CD8-positive, alpha-beta memory T cell (primary cell): ENCODE results near the gene RAD51B. TPM values are rescaled to one million over a fixed set of nuclear protein-coding genes. Genes with fewer than 3 reads are reported as not detected.

Source experiments
- CTCF ChIA-PET: fragments of 350-600 bp; sonication (Branson Sonifier 250); formaldehyde crosslinking; loops from one replicate; lab custom pipeline; 2021; ENCODE audit warnings: antibody characterized with exemption; lab: Charles Lee
- POLR2A ChIA-PET: fragments of 350-600 bp; sonication (Branson Sonifier 250); formaldehyde crosslinking; loops from one replicate; lab custom pipeline; 2021; ENCODE audit warnings: antibody characterized with exemption; lab: Charles Lee
- DNase-seq, 5 donors: peaks; one replicate each; pipeline versions ENCODE4 v3.0.0 to v3.0.0-alpha.2; 2020 to 2022; ENCODE audit warnings: mixed read lengths in 1 of 5
- H3K27ac ChIP-seq: one replicate; pipeline ENCODE4 v1.7.0; 2013; ENCODE audit warnings: low read depth, mild to moderate bottlenecking, low read length, moderate library complexity
- H3K27me3 ChIP-seq: 2 replicates; pipeline ENCODE4 v1.7.0; 2013; ENCODE audit warnings: low read length, mild to moderate bottlenecking; ENCODE audit not compliant: insufficient read depth, poor library complexity, severe bottlenecking
- H3K36me3 ChIP-seq: 2 replicates; pipeline ENCODE4 v1.7.0; 2013; ENCODE audit warnings: mild to moderate bottlenecking, low read length, moderate library complexity; ENCODE audit not compliant: insufficient read depth
- H3K4me1 ChIP-seq: 2 replicates; pipeline ENCODE4 v1.7.0; 2013; ENCODE audit warnings: mild to moderate bottlenecking, low read length, moderate library complexity; ENCODE audit not compliant: insufficient read depth
- H3K4me3 ChIP-seq: 2 replicates; pipeline ENCODE4 v1.7.0; 2013; ENCODE audit warnings: mild to moderate bottlenecking, low read length
- H3K9me3 ChIP-seq: 2 replicates; pipeline ENCODE4 v1.7.0; 2013; ENCODE audit warnings: mild to moderate bottlenecking, low read length
- H3K27ac Mint-ChIP-seq, 8 donors: one replicate each; pipeline ENCODE4 v1.8.0; 2020 to 2021; ENCODE audit warnings: mixed read lengths in 8 of 8, mild to moderate bottlenecking in 6 of 8, inconsistent platforms in 3 of 8, moderate library complexity in 3 of 8
- H3K27me3 Mint-ChIP-seq, 2 donors: one replicate each; pipeline ENCODE4 v1.8.0; 2020 to 2021; ENCODE audit warnings: mixed read lengths in 2 of 2, mild to moderate bottlenecking in 1 of 2, moderate library complexity in 1 of 2
- H3K36me3 Mint-ChIP-seq, 3 donors: one replicate each; pipeline ENCODE4 v1.8.0; 2020 to 2021; ENCODE audit warnings: mixed read lengths in 3 of 3, inconsistent platforms in 1 of 3, mild to moderate bottlenecking in 1 of 3
- H3K4me1 Mint-ChIP-seq, 3 donors: one replicate each; pipeline ENCODE4 v1.8.0; 2020 to 2021; ENCODE audit warnings: mixed read lengths in 3 of 3, inconsistent platforms in 1 of 3, mild to moderate bottlenecking in 1 of 3
- H3K4me3 Mint-ChIP-seq, 7 donors: one replicate each; pipeline ENCODE4 v1.8.0; 2020 to 2021; ENCODE audit warnings: mixed read lengths in 7 of 7, mild to moderate bottlenecking in 6 of 7, moderate library complexity in 4 of 7, inconsistent platforms in 2 of 7
- H3K9me3 Mint-ChIP-seq, 5 donors: one replicate each; pipeline ENCODE4 v1.8.0; 2020 to 2022; ENCODE audit warnings: mixed read lengths in 5 of 5, mild to moderate bottlenecking in 3 of 5, moderate library complexity in 2 of 5, inconsistent platforms in 1 of 5
- polyA plus RNA-seq: library from polyadenylated mRNA; unstranded; fragments of 300-500 nt; fragmentation: Illumina TruSeq; gene quantifications from one replicate; pipeline ENCODE4 v1.2.3, GENCODE V29; 2021
- total RNA-seq, 2 experiments: library from RNA; stranded (reverse); gene quantifications; one replicate each; pipeline ENCODE4 v1.2.3, GENCODE V29; 2021

The RAD51B gene
- total and polyA plus RNA-seq, 3 experiments from 2014 or later: 15.7 to 22.9 (median 17.4) TPM

DNA sequence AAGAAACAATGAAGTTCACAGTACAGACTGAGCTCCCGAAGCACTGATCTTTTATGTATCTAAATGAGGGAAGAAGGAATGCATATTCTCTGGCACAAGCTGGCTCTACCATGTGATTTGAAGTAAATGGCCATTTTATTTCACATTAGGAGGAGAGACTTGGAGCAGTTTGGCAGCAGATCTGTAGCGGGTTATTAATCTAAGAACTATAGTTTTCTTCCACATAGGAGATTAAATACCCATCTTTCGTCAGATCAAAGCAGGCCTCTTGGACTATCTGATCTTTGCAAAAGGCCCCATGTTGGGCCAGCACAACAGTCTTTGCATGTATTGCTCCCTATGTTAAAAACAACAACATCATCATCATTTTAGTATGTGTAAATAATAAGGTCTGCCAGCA, 495.5 kb downstream of the RAD51B start:
- H3K4me1 ChIP-seq: no peaks in the 10 kb centered on the region
- no peak overlapping the region for H3K27ac ChIP-seq

DNA sequence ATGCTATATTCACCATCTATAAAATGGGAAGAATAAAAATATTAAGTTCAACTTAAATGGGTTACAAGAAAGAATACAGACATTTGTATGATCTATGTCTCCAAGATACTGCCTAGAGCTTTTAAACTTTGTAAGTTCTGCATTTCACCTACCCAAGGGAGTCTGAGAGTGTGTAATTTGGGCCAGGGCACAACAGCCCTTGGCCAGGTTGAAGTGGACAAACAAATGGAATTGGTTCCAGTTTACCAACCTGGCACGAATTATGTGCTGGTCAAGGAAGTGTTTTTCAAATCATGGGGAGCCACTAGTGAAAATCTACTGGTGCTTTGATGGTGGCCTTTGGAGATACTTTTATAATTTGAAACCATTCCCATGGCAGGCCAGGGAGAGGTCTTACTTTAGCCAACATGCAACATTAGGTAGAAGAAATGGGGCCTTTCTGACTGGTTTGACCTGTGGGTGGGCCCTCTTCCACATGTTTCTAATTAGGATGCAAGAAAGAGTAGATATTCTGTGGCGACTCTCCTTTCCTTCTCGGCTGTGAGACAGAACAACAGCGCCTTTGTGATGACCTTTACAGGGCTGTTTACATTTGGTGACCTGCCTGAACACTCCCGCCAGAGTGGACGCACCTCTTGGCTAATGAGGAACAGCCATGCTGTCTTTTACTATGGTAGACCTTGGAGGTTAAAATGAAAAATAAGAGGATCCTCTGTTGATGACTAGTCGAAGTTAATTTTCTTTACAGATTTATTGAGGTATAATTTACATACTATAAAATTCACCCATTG, 496.7 kb downstream of the RAD51B start:
- DNase-seq: no peak
- Histone ChIP-seq H3K27me3 (no peaks in the 10 kb centered on the region), H3K27ac (no peak overlapping the region), H3K9me3 (no peaks in the 10 kb centered on the region), H3K36me3 (no peaks in the 10 kb centered on the region), H3K4me1 (no peaks in the 10 kb centered on the region), H3K4me3 (no peak overlapping the region)
- peaks cover 0 to 9% (median 5%) of the 10 kb centered on the region in 3 donors for H3K36me3 Mint-ChIP-seq
- no peaks in the 10 kb centered on the region for H3K9me3 Mint-ChIP-seq
- POLR2A ChIA-PET: no interaction called here
- peak overlapping the region in 1 of 8 donors; percentile 11 for H3K27ac Mint-ChIP-seq
- CTCF ChIA-PET: no interaction called here
- H3K4me1 Mint-ChIP-seq: peaks cover 3 to 16% (median 6%) of the 10 kb centered on the region in 3 donors
- H3K4me3 Mint-ChIP-seq: no peak overlapping the region
- H3K27me3 Mint-ChIP-seq: no peaks in the 10 kb centered on the region

More for the DNA sequence above, 495.5 kb downstream of the RAD51B start:
- Histone ChIP-seq H3K27me3 (no peaks in the 10 kb centered on the region), H3K4me3 (no peak overlapping the region), H3K36me3 (no peaks in the 10 kb centered on the region), H3K9me3 (no peaks in the 10 kb centered on the region)
- Mint-ChIP-seq H3K4me1 (peaks cover 1 to 25% (median 3%) of the 10 kb centered on the region in 3 donors), H3K27ac (peak overlapping the region in 1 of 8 donors; percentile 21), H3K36me3 (peaks cover 0 to 9% (median 5%) of the 10 kb centered on the region in 3 donors), H3K4me3 (no peak overlapping the region), H3K27me3 (no peaks in the 10 kb centered on the region), H3K9me3 (no peaks in the 10 kb centered on the region)
- CTCF ChIA-PET: no interaction called here
- no peak for DNase-seq
- POLR2A ChIA-PET: no interaction called here

DNA sequence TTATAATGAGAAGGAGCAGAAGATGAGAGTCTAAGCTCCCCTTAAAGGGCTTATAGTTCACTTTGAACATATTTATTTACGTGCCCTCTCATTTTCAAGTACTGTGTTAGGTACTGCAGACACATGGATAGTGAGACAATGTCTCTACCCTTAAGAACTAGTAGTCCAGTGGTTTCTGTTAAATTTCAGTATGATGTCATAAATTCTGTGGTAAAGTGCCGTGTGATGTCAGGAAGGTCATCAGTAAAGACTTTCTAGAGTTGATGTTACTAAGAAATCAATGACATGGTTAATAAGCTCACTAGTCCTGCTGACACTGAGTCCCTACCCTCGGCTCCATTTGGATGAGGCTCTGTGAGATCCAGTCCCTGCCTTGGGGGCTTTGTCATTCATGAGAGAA, 497.7 kb downstream of the RAD51B start:
- Mint-ChIP-seq H3K36me3 (peaks cover 0 to 9% (median 5%) of the 10 kb centered on the region in 3 donors), H3K9me3 (no peaks in the 10 kb centered on the region), H3K27me3 (no peaks in the 10 kb centered on the region), H3K4me1 (peaks cover 3 to 10% (median 6%) of the 10 kb centered on the region in 3 donors), H3K4me3 (no peak overlapping the region), H3K27ac (no peak overlapping the region)
- no peak overlapping the region for H3K27ac ChIP-seq
- CTCF ChIA-PET: no interaction called here
- no peak overlapping the region for H3K4me3 ChIP-seq
- no peaks in the 10 kb centered on the region for H3K9me3 ChIP-seq
- H3K36me3 ChIP-seq: no peaks in the 10 kb centered on the region
- H3K27me3 ChIP-seq: no peaks in the 10 kb centered on the region
- H3K4me1 ChIP-seq: no peaks in the 10 kb centered on the region
- POLR2A ChIA-PET: no interaction called here
- no peak for DNase-seq

DNA sequence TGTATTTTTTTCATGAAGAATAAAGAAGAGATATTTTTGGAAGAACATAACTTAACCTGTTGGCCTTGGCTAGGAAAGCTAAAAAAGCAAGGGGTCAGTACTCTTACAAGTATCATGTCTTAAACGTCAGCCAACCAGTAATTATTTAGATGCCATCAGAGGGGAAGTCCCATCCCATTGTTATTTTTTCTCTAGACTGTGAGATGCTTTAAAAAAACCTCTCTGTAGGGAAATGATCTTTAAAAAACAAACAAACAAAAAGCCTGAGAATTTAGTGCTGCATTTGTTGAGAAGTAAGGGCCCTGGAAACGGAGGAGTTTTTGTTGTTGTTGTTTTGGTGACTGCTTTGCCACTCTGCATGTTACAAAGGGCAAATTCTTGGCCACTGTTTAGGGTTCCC, 499.2 kb downstream of the RAD51B start:
- no peak overlapping the region for H3K4me3 ChIP-seq
- no peaks in the 10 kb centered on the region for H3K36me3 ChIP-seq
- peaks cover 0 to 7% (median 5%) of the 10 kb centered on the region in 3 donors for H3K36me3 Mint-ChIP-seq
- ChIA-PET CTCF (interaction anchor here (1.7 kb wide), 1 partner anchor 498 kb away, joined by 4 read pairs; no protein-coding TSS in a partner anchor), POLR2A (no interaction called here)
- H3K27me3 Mint-ChIP-seq: no peaks in the 10 kb centered on the region
- H3K9me3 Mint-ChIP-seq: no peaks in the 10 kb centered on the region
- peaks cover 0 to 5% (median 5%) of the 10 kb centered on the region in 3 donors for H3K4me1 Mint-ChIP-seq
- no peaks in the 10 kb centered on the region for H3K9me3 ChIP-seq
- no peaks in the 10 kb centered on the region for H3K4me1 ChIP-seq
- H3K4me3 Mint-ChIP-seq: no peak overlapping the region
- DNase-seq: no peak
- no peak overlapping the region for H3K27ac Mint-ChIP-seq
- no peak overlapping the region for H3K27ac ChIP-seq
- H3K27me3 ChIP-seq: no peaks in the 10 kb centered on the region

DNA sequence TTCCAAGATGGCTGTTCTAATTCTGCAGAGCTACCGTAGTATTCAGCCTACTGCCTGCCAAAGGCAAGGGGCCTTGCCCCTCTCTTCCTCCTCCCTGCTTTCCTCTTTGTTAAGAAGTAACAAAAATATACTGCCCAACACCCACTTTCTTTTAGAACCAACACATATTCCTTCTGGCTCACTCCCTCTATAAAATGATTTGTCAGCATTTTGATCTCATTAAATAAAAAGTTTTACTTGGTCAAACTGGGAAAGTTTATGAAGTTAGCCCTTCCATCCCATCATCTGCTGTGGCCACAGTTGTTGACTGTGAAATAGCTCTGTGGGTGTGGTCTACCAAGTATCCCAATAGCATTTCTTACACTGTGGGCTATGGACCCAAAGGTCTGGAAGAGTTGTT, 500.9 kb downstream of the RAD51B start:
- ChIA-PET CTCF (no interaction called here), POLR2A (no interaction called here)
- Mint-ChIP-seq H3K9me3 (no peaks in the 10 kb centered on the region), H3K27ac (no peak overlapping the region), H3K27me3 (no peaks in the 10 kb centered on the region), H3K4me1 (peaks cover 0 to 5% (median 0%) of the 10 kb centered on the region in 3 donors), H3K36me3 (peaks cover 0 to 4% (median 0%) of the 10 kb centered on the region in 3 donors), H3K4me3 (no peak overlapping the region)
- no peak for DNase-seq
- Histone ChIP-seq H3K4me3 (no peak overlapping the region), H3K27ac (no peak overlapping the region), H3K4me1 (no peaks in the 10 kb centered on the region), H3K27me3 (no peaks in the 10 kb centered on the region), H3K9me3 (no peaks in the 10 kb centered on the region), H3K36me3 (no peaks in the 10 kb centered on the region)

DNA sequence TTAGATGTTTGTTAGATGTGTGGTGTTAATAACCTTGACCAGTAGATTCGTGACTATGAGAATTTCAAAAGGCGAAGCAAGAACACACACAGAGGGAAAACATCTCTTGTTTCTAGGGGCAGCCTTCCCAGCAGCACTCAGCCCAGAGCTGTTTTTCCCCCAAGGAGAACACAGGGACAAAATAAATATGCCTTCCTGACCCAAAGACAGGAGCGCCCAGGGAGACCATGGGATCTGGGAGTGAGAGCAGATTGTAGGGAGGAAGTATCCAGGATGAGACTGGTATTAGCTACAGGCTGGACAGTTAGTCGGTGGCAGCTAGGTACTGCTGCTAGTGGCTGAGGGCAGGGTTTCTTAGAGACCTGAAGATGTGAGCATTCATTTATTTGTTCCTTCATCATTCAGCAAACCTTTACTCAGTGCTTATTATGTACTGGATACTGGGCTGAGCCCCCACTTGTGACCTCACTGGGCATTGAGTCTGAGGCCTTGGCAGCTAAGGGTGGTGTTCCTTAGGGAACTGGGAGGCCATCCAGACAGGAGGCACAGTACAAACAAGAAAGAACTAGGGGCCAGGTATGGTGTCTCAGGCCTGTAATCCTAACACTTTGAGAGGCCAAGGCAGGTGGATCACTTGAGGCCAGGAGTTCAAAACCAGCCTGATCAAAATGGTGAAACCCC, 503.5 kb downstream of the RAD51B start:
- Histone ChIP-seq H3K27me3 (no peaks in the 10 kb centered on the region), H3K27ac (no peak overlapping the region), H3K4me3 (no peak overlapping the region), H3K4me1 (no peaks in the 10 kb centered on the region), H3K36me3 (no peaks in the 10 kb centered on the region), H3K9me3 (no peaks in the 10 kb centered on the region)
- Mint-ChIP-seq H3K4me3 (no peak overlapping the region), H3K36me3 (peaks cover 0 to 5% (median 0%) of the 10 kb centered on the region in 3 donors), H3K27ac (peak overlapping the region in 1 of 8 donors; percentile 58), H3K9me3 (no peaks in the 10 kb centered on the region), H3K27me3 (no peaks in the 10 kb centered on the region), H3K4me1 (peaks cover 0 to 5% (median 0%) of the 10 kb centered on the region in 3 donors)
- no peak for DNase-seq
- ChIA-PET CTCF (no interaction called here), POLR2A (no interaction called here)

DNA sequence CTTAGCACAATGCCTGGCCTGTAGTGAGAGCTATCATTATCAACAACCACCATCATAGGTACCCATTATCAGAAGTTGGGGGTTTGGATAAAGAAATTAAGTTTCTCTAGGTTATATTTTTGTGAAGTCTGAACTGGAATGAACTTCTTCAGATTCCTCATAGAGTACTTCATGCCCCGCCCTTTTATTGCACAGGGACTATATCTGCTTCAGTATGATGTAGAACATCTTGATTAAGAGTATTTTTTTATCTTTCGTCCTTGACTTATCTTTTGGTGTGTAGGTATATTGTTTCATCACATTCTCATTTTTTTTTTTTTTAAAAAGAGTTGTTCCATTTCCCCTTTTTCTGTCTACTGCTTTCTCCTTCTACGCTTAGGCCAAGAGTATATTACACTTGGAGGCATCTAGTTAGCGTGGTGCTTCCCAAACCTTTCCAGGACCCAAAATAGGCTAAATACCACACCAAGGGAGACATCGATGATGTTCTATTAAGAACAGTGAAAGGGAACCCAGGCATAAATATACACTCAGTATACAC, 505.8 kb downstream of the RAD51B start:
- DNase-seq: no peak
- Histone ChIP-seq H3K36me3 (no peaks in the 10 kb centered on the region), H3K9me3 (no peaks in the 10 kb centered on the region), H3K27ac (no peak overlapping the region), H3K4me1 (no peaks in the 10 kb centered on the region), H3K27me3 (no peaks in the 10 kb centered on the region), H3K4me3 (no peak overlapping the region)
- Mint-ChIP-seq H3K36me3 (peaks cover 0 to 7% (median 0%) of the 10 kb centered on the region in 3 donors), H3K27ac (peak overlapping the region in 1 of 8 donors; percentile 33), H3K9me3 (no peaks in the 10 kb centered on the region), H3K4me1 (peaks cover 0 to 5% (median 0%) of the 10 kb centered on the region in 3 donors), H3K27me3 (no peaks in the 10 kb centered on the region), H3K4me3 (no peak overlapping the region)
- ChIA-PET CTCF (no interaction called here), POLR2A (no interaction called here)

DNA sequence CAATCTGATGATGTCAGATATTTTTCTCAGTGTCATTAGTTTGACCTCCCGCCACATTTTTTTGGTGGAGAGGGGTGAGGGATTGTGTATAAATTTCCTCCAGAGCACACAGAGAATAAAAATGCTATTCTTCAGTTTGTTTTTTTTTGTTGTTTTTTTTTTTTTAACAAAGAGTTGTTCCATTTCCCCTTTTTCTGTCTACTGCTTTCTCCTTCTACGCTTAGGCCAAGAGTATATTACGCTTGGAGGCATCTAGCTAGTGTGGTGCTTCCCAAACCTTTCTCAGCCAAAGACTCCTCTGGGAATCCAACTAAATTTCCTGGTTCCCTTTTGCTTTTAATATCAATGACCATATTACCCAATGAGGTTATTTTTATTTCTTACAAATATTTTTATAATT, 507.7 kb downstream of the RAD51B start:
- POLR2A ChIA-PET: no interaction called here
- Histone ChIP-seq H3K4me3 (no peak overlapping the region), H3K4me1 (no peaks in the 10 kb centered on the region), H3K9me3 (no peaks in the 10 kb centered on the region), H3K27ac (no peak overlapping the region), H3K27me3 (no peaks in the 10 kb centered on the region), H3K36me3 (no peaks in the 10 kb centered on the region)
- no peaks in the 10 kb centered on the region for H3K9me3 Mint-ChIP-seq
- DNase-seq: no peak
- H3K4me1 Mint-ChIP-seq: no peaks in the 10 kb centered on the region
- H3K4me3 Mint-ChIP-seq: no peak overlapping the region
- no peaks in the 10 kb centered on the region for H3K27me3 Mint-ChIP-seq
- CTCF ChIA-PET: no interaction called here
- H3K27ac Mint-ChIP-seq: peak overlapping the region in 1 of 8 donors; percentile 31
- H3K36me3 Mint-ChIP-seq: peaks cover 0 to 7% (median 0%) of the 10 kb centered on the region in 3 donors
